AG09319 (cell line): Measurements from ENCODE around the gene GLCCI1.

ENCODE experiments used
- DNase-seq: peaks from one replicate; pipeline ENCODE4 v3.0.0-alpha.2; 2010; ENCODE audit warnings: low read depth; ENCODE audit errors: extremely low read depth
- CTCF ChIP-seq: IDR thresholded peaks from 2 replicates; pipeline ENCODE4 v1.5.1; 2011; ENCODE audit warnings: low read depth, mild to moderate bottlenecking, inconsistent platforms, low read length, moderate library complexity

GLCCI1 gene

GRCh38 chr7:7924303-7924702, 44.3 kb upstream of the GLCCI1 start:
- TF ChIP-seq CTCF = no peak
- no peak for DNase-seq

GRCh38 chr7:7931626-7932025, 37.0 kb upstream of the GLCCI1 start:
- no peak for TF ChIP-seq CTCF
- no peak for DNase-seq

GRCh38 chr7:7932553-7932952, 36.0 kb upstream of the GLCCI1 start:
- TF ChIP-seq CTCF = no peak
- no peak for DNase-seq

GRCh38 chr7:7933915-7934526, 34.6 kb upstream of the GLCCI1 start:
- DNase-seq = no peak
- no peak for TF ChIP-seq CTCF

GRCh38 chr7:7934945-7935344, 33.7 kb upstream of the GLCCI1 start:
- no peak for TF ChIP-seq CTCF
- no peak for DNase-seq

- DNase-seq = no peak
- no peak for TF ChIP-seq CTCF
These were observed 30.1 kb upstream of the GLCCI1 start for GRCh38 chr7:7938471-7938870.

- TF ChIP-seq CTCF = no peak
- DNase-seq = no peak
These were observed 24.6 kb upstream of the GLCCI1 start for GRCh38 chr7:7943951-7944350.
